ENCODE measurements around the gene TCAIM. TPM values are rescaled to one million over a fixed set of nuclear protein-coding genes. Genes with fewer than 3 reads are reported as not detected.

Gene TCAIM
- total and polyA plus RNA-seq, 2 experiments from 2014 or later, result 10.3 to 26.0 TPM

DNA sequence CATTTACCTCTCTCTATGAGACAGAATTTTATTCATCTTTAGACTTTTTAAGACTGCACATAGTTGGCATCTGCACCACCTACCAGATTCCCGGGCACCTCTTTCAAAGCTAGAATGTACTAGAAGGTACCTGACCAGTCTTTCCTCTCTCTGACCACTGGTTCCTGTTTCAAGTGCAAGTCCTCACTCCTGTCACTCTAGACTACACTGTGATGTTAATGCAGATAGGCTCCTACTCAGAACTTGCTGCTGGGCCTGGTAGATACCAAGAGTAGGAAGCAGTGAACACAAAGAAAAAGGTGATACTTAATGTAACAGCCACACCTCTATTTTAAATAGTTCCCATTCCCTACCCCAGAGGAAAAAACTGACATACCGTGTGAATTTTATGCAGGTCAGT, 8.1 kb upstream of the TCAIM start (continued):
- TF ChIP-seq, protein P1, sequence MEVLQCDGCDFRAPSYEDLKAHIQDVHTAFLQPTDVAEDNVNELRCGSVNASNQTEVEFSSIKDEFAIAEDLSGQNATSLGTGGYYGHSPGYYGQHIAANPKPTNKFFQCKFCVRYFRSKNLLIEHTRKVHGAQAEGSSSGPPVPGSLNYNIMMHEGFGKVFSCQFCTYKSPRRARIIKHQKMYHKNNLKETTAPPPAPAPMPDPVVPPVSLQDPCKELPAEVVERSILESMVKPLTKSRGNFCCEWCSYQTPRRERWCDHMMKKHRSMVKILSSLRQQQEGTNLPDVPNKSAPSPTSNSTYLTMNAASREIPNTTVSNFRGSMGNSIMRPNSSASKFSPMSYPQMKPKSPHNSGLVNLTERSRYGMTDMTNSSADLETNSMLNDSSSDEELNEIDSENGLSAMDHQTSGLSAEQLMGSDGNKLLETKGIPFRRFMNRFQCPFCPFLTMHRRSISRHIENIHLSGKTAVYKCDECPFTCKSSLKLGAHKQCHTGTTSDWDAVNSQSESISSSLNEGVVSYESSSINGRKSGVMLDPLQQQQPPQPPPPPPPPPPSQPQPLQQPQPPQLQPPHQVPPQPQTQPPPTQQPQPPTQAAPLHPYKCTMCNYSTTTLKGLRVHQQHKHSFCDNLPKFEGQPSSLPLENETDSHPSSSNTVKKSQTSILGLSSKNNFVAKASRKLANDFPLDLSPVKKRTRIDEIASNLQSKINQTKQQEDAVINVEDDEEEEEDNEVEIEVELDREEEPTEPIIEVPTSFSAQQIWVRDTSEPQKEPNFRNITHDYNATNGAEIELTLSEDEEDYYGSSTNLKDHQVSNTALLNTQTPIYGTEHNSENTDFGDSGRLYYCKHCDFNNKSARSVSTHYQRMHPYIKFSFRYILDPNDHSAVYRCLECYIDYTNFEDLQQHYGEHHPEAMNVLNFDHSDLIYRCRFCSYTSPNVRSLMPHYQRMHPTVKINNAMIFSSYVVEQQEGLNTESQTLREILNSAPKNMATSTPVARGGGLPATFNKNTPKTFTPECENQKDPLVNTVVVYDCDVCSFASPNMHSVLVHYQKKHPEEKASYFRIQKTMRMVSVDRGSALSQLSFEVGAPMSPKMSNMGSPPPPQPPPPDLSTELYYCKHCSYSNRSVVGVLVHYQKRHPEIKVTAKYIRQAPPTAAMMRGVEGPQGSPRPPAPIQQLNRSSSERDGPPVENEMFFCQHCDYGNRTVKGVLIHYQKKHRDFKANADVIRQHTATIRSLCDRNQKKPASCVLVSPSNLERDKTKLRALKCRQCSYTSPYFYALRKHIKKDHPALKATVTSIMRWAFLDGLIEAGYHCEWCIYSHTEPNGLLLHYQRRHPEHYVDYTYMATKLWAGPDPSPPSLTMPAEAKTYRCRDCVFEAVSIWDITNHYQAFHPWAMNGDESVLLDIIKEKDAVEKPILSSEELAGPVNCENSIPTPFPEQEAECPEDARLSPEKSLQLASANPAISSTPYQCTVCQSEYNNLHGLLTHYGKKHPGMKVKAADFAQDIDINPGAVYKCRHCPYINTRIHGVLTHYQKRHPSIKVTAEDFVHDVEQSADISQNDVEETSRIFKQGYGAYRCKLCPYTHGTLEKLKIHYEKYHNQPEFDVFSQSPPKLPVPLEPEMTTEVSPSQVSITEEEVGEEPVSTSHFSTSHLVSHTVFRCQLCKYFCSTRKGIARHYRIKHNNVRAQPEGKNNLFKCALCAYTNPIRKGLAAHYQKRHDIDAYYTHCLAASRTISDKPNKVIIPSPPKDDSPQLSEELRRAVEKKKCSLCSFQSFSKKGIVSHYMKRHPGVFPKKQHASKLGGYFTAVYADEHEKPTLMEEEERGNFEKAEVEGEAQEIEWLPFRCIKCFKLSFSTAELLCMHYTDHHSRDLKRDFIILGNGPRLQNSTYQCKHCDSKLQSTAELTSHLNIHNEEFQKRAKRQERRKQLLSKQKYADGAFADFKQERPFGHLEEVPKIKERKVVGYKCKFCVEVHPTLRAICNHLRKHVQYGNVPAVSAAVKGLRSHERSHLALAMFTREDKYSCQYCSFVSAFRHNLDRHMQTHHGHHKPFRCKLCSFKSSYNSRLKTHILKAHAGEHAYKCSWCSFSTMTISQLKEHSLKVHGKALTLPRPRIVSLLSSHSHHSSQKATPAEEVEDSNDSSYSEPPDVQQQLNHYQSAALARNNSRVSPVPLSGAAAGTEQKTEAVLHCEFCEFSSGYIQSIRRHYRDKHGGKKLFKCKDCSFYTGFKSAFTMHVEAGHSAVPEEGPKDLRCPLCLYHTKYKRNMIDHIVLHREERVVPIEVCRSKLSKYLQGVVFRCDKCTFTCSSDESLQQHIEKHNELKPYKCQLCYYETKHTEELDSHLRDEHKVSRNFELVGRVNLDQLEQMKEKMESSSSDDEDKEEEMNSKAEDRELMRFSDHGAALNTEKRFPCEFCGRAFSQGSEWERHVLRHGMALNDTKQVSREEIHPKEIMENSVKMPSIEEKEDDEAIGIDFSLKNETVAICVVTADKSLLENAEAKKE (CRISPR knock-in tag; IDR thresholded peaks at IDR 0.05), result no peak

DNA sequence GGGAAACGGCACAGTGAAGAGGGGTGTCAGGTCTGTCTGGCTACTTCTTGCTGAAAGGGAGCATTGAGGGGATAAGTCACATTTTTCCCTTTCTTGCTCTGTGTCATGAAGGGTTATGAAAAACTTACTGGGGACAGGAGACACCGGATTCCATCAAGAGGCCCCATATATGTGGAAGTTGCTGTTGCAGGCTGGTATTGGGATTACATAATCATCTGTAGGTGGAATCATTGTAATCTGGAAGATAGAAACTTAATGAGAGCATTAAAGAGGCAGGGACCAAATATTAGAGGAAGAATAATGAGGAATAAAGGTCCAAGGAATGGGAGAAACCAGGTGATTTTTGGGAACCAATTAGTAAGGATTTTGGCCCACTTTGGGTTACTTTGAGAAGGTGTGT, 4.2 kb upstream of the TCAIM start:
- no peak for ATAC-seq
- H3K4me2 ChIP-seq, result no peak overlapping the region
- no peaks in the 10 kb centered on the region for H3K4me1 ChIP-seq (ENCODE audit: insufficient read depth)
- H3K4me3 ChIP-seq, result no peak overlapping the region
- H3K27ac Mint-ChIP-seq, result no peak overlapping the region
- no peaks in the 10 kb centered on the region for H3K9me3 Mint-ChIP-seq
- H2AFZ ChIP-seq, result no peak overlapping the region
- H3K36me3 ChIP-seq (ENCODE audit: insufficient read depth), result no peaks in the 10 kb centered on the region
- H3K4me1 Mint-ChIP-seq, result peaks cover 11% of the 10 kb centered on the region
- no peak overlapping the region for H3K4me3 Mint-ChIP-seq
- DNase-seq (ENCODE audit: low spot score), result no peak
- H3K27me3 Mint-ChIP-seq (ENCODE audit: insufficient read depth, low read depth, poor library complexity), result peaks cover 7% of the 10 kb centered on the region
- no peaks in the 10 kb centered on the region for H3K36me3 Mint-ChIP-seq (ENCODE audit: low read depth)
- no peaks in the 10 kb centered on the region for H4K20me1 ChIP-seq (replicated peaks; ENCODE audit: insufficient read depth)
- no peak overlapping the region for H3K27ac ChIP-seq (ENCODE audit: low read depth)
- no peaks in the 10 kb centered on the region for H3K27me3 ChIP-seq (ENCODE audit: insufficient read depth)
- H3F3A ChIP-seq (replicated peaks; ENCODE audit: low read depth), result no peaks in the 10 kb centered on the region
- H3K79me2 ChIP-seq (replicated peaks; ENCODE audit: insufficient read depth), result peaks cover 3% of the 10 kb centered on the region
- no peaks in the 10 kb centered on the region for H3K9me2 ChIP-seq (ENCODE audit: insufficient read depth)
- TF ChIP-seq, protein P2, sequence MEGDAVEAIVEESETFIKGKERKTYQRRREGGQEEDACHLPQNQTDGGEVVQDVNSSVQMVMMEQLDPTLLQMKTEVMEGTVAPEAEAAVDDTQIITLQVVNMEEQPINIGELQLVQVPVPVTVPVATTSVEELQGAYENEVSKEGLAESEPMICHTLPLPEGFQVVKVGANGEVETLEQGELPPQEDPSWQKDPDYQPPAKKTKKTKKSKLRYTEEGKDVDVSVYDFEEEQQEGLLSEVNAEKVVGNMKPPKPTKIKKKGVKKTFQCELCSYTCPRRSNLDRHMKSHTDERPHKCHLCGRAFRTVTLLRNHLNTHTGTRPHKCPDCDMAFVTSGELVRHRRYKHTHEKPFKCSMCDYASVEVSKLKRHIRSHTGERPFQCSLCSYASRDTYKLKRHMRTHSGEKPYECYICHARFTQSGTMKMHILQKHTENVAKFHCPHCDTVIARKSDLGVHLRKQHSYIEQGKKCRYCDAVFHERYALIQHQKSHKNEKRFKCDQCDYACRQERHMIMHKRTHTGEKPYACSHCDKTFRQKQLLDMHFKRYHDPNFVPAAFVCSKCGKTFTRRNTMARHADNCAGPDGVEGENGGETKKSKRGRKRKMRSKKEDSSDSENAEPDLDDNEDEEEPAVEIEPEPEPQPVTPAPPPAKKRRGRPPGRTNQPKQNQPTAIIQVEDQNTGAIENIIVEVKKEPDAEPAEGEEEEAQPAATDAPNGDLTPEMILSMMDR (conservative IDR thresholded peaks at IDR 0.05; ENCODE audit: low read depth in 2 of 2), result no peak
- TF ChIP-seq, protein P3, sequence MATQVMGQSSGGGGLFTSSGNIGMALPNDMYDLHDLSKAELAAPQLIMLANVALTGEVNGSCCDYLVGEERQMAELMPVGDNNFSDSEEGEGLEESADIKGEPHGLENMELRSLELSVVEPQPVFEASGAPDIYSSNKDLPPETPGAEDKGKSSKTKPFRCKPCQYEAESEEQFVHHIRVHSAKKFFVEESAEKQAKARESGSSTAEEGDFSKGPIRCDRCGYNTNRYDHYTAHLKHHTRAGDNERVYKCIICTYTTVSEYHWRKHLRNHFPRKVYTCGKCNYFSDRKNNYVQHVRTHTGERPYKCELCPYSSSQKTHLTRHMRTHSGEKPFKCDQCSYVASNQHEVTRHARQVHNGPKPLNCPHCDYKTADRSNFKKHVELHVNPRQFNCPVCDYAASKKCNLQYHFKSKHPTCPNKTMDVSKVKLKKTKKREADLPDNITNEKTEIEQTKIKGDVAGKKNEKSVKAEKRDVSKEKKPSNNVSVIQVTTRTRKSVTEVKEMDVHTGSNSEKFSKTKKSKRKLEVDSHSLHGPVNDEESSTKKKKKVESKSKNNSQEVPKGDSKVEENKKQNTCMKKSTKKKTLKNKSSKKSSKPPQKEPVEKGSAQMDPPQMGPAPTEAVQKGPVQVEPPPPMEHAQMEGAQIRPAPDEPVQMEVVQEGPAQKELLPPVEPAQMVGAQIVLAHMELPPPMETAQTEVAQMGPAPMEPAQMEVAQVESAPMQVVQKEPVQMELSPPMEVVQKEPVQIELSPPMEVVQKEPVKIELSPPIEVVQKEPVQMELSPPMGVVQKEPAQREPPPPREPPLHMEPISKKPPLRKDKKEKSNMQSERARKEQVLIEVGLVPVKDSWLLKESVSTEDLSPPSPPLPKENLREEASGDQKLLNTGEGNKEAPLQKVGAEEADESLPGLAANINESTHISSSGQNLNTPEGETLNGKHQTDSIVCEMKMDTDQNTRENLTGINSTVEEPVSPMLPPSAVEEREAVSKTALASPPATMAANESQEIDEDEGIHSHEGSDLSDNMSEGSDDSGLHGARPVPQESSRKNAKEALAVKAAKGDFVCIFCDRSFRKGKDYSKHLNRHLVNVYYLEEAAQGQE (IDR thresholded peaks at IDR 0.05; ENCODE audit: unreplicated experiment), result no peak
- TF ChIP-seq CREB1 (CRISPR knock-in tag; IDR thresholded peaks at IDR 0.05; ENCODE audit: low read depth) (no peak), STAT1 (IDR thresholded peaks at IDR 0.05; ENCODE audit: unreplicated experiment) (no peak), EZH2 (IDR thresholded peaks at IDR 0.05; ENCODE audit: low read depth, unreplicated experiment) (no peak), ZNF331 (CRISPR knock-in tag; IDR thresholded peaks at IDR 0.05; ENCODE audit: low read depth) (no peak), POLR2AphosphoS5 (IDR thresholded peaks at IDR 0.05; ENCODE audit: low read depth) (no peak)

Data from GM23338 (cell line).